ENCODE results near the gene IGSF21. TPM values are rescaled to one million over a fixed set of nuclear protein-coding genes. Genes with fewer than 3 reads are reported as not detected.

Gene IGSF21
- total RNA-seq, 1 donor from 2014 or later, result not detected

GRCh38 chr1:18118078-18118477 lies 10.5 kb downstream of the IGSF21 start:
- no peak for TF ChIP-seq CTCF (conservative IDR thresholded peaks at IDR 0.05; ENCODE audit: low read depth, low read length)
- DNase-seq (ENCODE audit: low read depth), result no peak
- H3K4me3 ChIP-seq (ENCODE audit: low read depth, low read length), result no peak overlapping the region

- no peak for DNase-seq (ENCODE audit: low read depth)
- TF ChIP-seq CTCF (conservative IDR thresholded peaks at IDR 0.05; ENCODE audit: low read depth, low read length), result no peak
These were observed 10.9 kb downstream of the IGSF21 start for GRCh38 chr1:18118491-18118890.

GRCh38 chr1:18119289-18119688 lies 11.7 kb downstream of the IGSF21 start:
- no peak for TF ChIP-seq CTCF (conservative IDR thresholded peaks at IDR 0.05; ENCODE audit: low read depth, low read length)
- DNase-seq (ENCODE audit: low read depth), result no peak
- no peak overlapping the region for H3K4me3 ChIP-seq (ENCODE audit: low read depth, low read length)

More at GRCh38 chr1:18118491-18118890, 10.9 kb downstream of the IGSF21 start:
- no peak overlapping the region for H3K4me3 ChIP-seq (ENCODE audit: low read depth, low read length)

- no peak for DNase-seq (ENCODE audit: low read depth)
- no peak for TF ChIP-seq CTCF (conservative IDR thresholded peaks at IDR 0.05; ENCODE audit: low read depth, low read length)
- no peak overlapping the region for H3K4me3 ChIP-seq (ENCODE audit: low read depth, low read length)
These were observed 12.3 kb downstream of the IGSF21 start for GRCh38 chr1:18119771-18120377.

- DNase-seq (ENCODE audit: low read depth), result no peak
- no peak for TF ChIP-seq CTCF (conservative IDR thresholded peaks at IDR 0.05; ENCODE audit: low read depth, low read length)
- H3K4me3 ChIP-seq (ENCODE audit: low read depth, low read length), result no peak overlapping the region
These were observed 13.0 kb downstream of the IGSF21 start for GRCh38 chr1:18120638-18121037.

GRCh38 chr1:18121072-18121820 lies 13.6 kb downstream of the IGSF21 start:
- no peak for TF ChIP-seq CTCF (conservative IDR thresholded peaks at IDR 0.05; ENCODE audit: low read depth, low read length)
- H3K4me3 ChIP-seq (ENCODE audit: low read depth, low read length), result no peak overlapping the region
- no peak for DNase-seq (ENCODE audit: low read depth)
